ENCODE results near the gene ATOH8.

The ATOH8 gene

GRCh38 chr2:85769236-85769982 lies 15.6 kb downstream of the ATOH8 start:
- in situ Hi-C loops (cut with MboI; ENCODE audit: low sequenced_read_pairs) = no loop called here

GRCh38 chr2:85769983-85770362 lies 16.2 kb downstream of the ATOH8 start:
- in situ Hi-C loops (cut with MboI; ENCODE audit: low sequenced_read_pairs) = no loop called here

GRCh38 chr2:85770369-85770768 lies 16.6 kb downstream of the ATOH8 start:
- in situ Hi-C loops (cut with MboI; ENCODE audit: low sequenced_read_pairs) = no loop called here

- in situ Hi-C loops (cut with MboI; ENCODE audit: low sequenced_read_pairs) = no loop called here
Observed at GRCh38 chr2:85770786-85771409, 17.1 kb downstream of the ATOH8 start.

GRCh38 chr2:85771486-85771885 lies 17.7 kb downstream of the ATOH8 start:
- in situ Hi-C loops (cut with MboI; ENCODE audit: low sequenced_read_pairs) = no loop called here

- in situ Hi-C loops (cut with MboI; ENCODE audit: low sequenced_read_pairs) = no loop called here
Observed at GRCh38 chr2:85772019-85772745, 18.4 kb downstream of the ATOH8 start.

- in situ Hi-C loops (cut with MboI; ENCODE audit: low sequenced_read_pairs) = no loop called here
Observed at GRCh38 chr2:85772841-85773491, 19.2 kb downstream of the ATOH8 start.

- in situ Hi-C loops (cut with MboI; ENCODE audit: low sequenced_read_pairs) = no loop called here
Observed at GRCh38 chr2:85773692-85774091, 19.9 kb downstream of the ATOH8 start.

- in situ Hi-C loops (cut with MboI; ENCODE audit: low sequenced_read_pairs) = no loop called here
Observed at GRCh38 chr2:85774126-85774978, 20.6 kb downstream of the ATOH8 start.

GRCh38 chr2:85775406-85776381 lies 21.9 kb downstream of the ATOH8 start:
- in situ Hi-C loops (cut with MboI; ENCODE audit: low sequenced_read_pairs) = no loop called here

GRCh38 chr2:85776672-85777071 lies 22.9 kb downstream of the ATOH8 start:
- in situ Hi-C loops (cut with MboI; ENCODE audit: low sequenced_read_pairs) = no loop called here

- in situ Hi-C loops (cut with MboI; ENCODE audit: low sequenced_read_pairs) = no loop called here
Observed at GRCh38 chr2:85777441-85777861, 23.7 kb downstream of the ATOH8 start.

GRCh38 chr2:85778646-85779379 lies 25.0 kb downstream of the ATOH8 start:
- in situ Hi-C loops (cut with MboI; ENCODE audit: low sequenced_read_pairs) = no loop called here

- in situ Hi-C loops (cut with MboI; ENCODE audit: low sequenced_read_pairs) = no loop called here
Observed at GRCh38 chr2:85779641-85780315, 26.0 kb downstream of the ATOH8 start.

- in situ Hi-C loops (cut with MboI; ENCODE audit: low sequenced_read_pairs) = no loop called here
Observed at GRCh38 chr2:85780316-85781012, 26.7 kb downstream of the ATOH8 start.

- in situ Hi-C loops (cut with MboI; ENCODE audit: low sequenced_read_pairs) = no loop called here
Observed at GRCh38 chr2:85781013-85781332, 27.2 kb downstream of the ATOH8 start.

GRCh38 chr2:85783796-85784195 lies 30.0 kb downstream of the ATOH8 start:
- in situ Hi-C loops (cut with MboI; ENCODE audit: low sequenced_read_pairs) = no loop called here

Measured in HL-60/S4 (cell line).